Measurements from ENCODE around the gene KMT2A.

DNA sequence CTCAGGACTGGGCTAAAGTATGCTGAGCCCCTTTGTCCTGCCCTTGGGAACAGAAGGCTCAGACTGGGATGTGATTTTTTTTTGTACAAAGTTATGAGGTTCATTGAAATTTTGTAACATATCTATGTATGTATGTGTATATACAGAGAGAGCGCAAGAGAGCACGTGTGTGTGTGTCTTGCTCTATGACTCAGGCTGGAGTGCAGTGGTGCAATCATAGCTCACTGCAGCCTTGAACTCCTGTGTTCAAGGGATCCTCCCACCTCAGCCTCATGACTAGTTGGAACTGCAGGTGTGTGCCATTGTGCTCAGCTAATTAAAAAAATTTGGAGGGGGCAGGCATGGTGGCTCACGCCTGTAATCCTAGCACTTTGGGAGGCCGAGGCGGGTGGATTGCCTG lies 100.4 kb downstream of the KMT2A start:
- TF ChIP-seq CTCF (IDR thresholded peaks at IDR 0.05; ENCODE audit: extremely low read depth in 1 of 2, insufficient read depth in 1 of 2, low read depth in 1 of 2, low read length in 2 of 2) (no peak), POLR2A (IDR thresholded peaks at IDR 0.05; ENCODE audit: low read depth, low read length) (no peak), EZH2 (IDR thresholded peaks at IDR 0.05; ENCODE audit: borderline replicate concordance, low read depth, low read length, severe bottlenecking) (no peak)
